A549 (cell line): Measurements from ENCODE around the gene PRSS22. TPM values are rescaled to one million over a fixed set of nuclear protein-coding genes. Genes with fewer than 3 reads are reported as not detected.
A peak's percentile ranks its signal among the peaks of the same experiment; 100 is the strongest.

Source experiments
- ATAC-seq, 2 experiments: fragments of 200-7000 bp in 1 of 2; fragments of >200 bp in 1 of 2; cut with Nextera tagmentation in 1 of 2; cut with Tn5 transposase in 1 of 2; 3 replicates each; pipeline versions ENCODE4 v1.8.0 to v1.9.1; 2018 to 2020; ENCODE audit warnings: mild to moderate bottlenecking in 1 of 2, moderate library complexity in 1 of 2
- CTCF ChIA-PET: fragments of 300-600 bp; sonication (Branson Sonifier 250); formaldehyde crosslinking; extraction: SDS; loops from one replicate; lab custom pipeline; 2021; ENCODE audit warnings: antibody characterized with exemption, inconsistent platforms; lab: Yijun Ruan, JAX
- POLR2A ChIA-PET: fragments of 350-600 bp; formaldehyde crosslinking; extraction: SDS; loops from one replicate; lab custom pipeline; 2021; ENCODE audit warnings: antibody characterized with exemption, inconsistent platforms; lab: Yijun Ruan, JAX
- DNase-seq, 2 experiments: peaks; one replicate each; pipeline versions ENCODE4 v3.0.0 to v3.0.0-alpha.2; 2011 to 2016; ENCODE audit warnings: low read depth in 1 of 2, low spot score in 1 of 2
- FAIRE-seq: peaks from 2 replicates; lab custom pipeline; 2011; peaks lifted over from hg19 to GRCh38; lab: Jason Lieb, UNC
- H3K27ac ChIP-seq, 2 experiments: fragments of >200 bp; sonication (Bioruptor Twin); formaldehyde crosslinking; 3 replicates each; pipeline ENCODE4 v1.5.1; 2016 to 2017
- H3K4me1 ChIP-seq: fragments of >200 bp; sonication (Bioruptor Twin); formaldehyde crosslinking; 3 replicates; pipeline ENCODE4 v1.6.1; 2016
- H3K4me2 ChIP-seq: fragments of >200 bp; sonication (Bioruptor Twin); formaldehyde crosslinking; 3 replicates; pipeline ENCODE4 v1.6.1; 2016
- H3K4me3 ChIP-seq: fragments of >200 bp; sonication (Bioruptor Twin); formaldehyde crosslinking; 3 replicates; pipeline ENCODE4 v1.5.1; 2016
- H3K9me3 ChIP-seq: fragments of >200 bp; sonication (Bioruptor Twin); formaldehyde crosslinking; 3 replicates; pipeline ENCODE4 v1.6.1; 2016
- CBX2 ChIP-seq: fragments of 200-600 bp; sonication (generic); IDR thresholded peaks from 2 replicates; pipeline ENCODE4 v1.6.1; 2016; ENCODE audit warnings: low read depth, mild to moderate bottlenecking, borderline replicate concordance
- CBX8 ChIP-seq: fragments of 200-600 bp; sonication (generic); IDR thresholded peaks from 2 replicates; pipeline ENCODE4 v1.6.1; 2016
- CHD4 ChIP-seq: fragments of 200-600 bp; sonication (generic); IDR thresholded peaks from 2 replicates; pipeline ENCODE4 v1.6.1; 2016; ENCODE audit warnings: antibody characterized with exemption, mild to moderate bottlenecking, borderline replicate concordance
- CTCF ChIP-seq: fragments of >200 bp; sonication (Bioruptor Twin); formaldehyde crosslinking; IDR thresholded peaks from 3 replicates; pipeline ENCODE4 v1.5.1; 2016
- EHMT2 ChIP-seq: fragments of 200-600 bp; sonication (generic); IDR thresholded peaks from 2 replicates; pipeline ENCODE4 v1.6.1; 2016; ENCODE audit warnings: antibody characterized with exemption, low read depth, mild to moderate bottlenecking, moderate library complexity
- EP300 ChIP-seq, 2 experiments: fragments of >200 bp; sonication (Bioruptor Twin); formaldehyde crosslinking; IDR thresholded peaks; 2 replicates in 1 of 2; 3 replicates in 1 of 2; pipeline ENCODE4 v1.6.1; 2016 to 2017
- ESRRA ChIP-seq: fragments of 150-350 bp; IDR thresholded peaks from 2 replicates; pipeline ENCODE4 v1.6.1; 2014; ENCODE audit warnings: mild to moderate bottlenecking, low read length, borderline replicate concordance
- FOSB ChIP-seq: fragments of 250-450 bp; sonication (Bioruptor Pico); IDR thresholded peaks from 2 replicates; pipeline ENCODE4 v1.5.0; 2020; ENCODE audit warnings: mild to moderate bottlenecking, moderate library complexity
- FOXS1 ChIP-seq: fragments of 250-450 bp; sonication (Bioruptor Pico); IDR thresholded peaks from 2 replicates; pipeline ENCODE4 v1.5.0; 2020; ENCODE audit warnings: mild to moderate bottlenecking, moderate library complexity
- GATA3 ChIP-seq: IDR thresholded peaks from 2 replicates; pipeline ENCODE4 v1.6.1; 2012; ENCODE audit warnings: borderline replicate concordance
- HDAC2 ChIP-seq: fragments of 200-600 bp; sonication (generic); IDR thresholded peaks from 2 replicates; pipeline ENCODE4 v1.6.1; 2016
- JUN ChIP-seq, 2 experiments: fragments of >200 bp; sonication (Bioruptor Twin); formaldehyde crosslinking; IDR thresholded peaks; 2 replicates in 1 of 2; 3 replicates in 1 of 2; pipeline ENCODE4 v1.6.1; 2016 to 2017
- JUNB ChIP-seq: fragments of >200 bp; sonication (Bioruptor Twin); formaldehyde crosslinking; IDR thresholded peaks from 2 replicates; pipeline ENCODE4 v1.6.1; 2016
- MAFK ChIP-seq: fragments of 450-650 bp; IDR thresholded peaks from 2 replicates; pipeline ENCODE4 v1.6.1; 2014; ENCODE audit not compliant: partially characterized antibody
- MAX ChIP-seq: IDR thresholded peaks from 2 replicates; pipeline ENCODE4 v1.6.1; 2012
- MYC ChIP-seq: IDR thresholded peaks from 2 replicates; pipeline ENCODE4 v1.6.1; 2012; ENCODE audit warnings: mild to moderate bottlenecking, inconsistent platforms, low read length, improper control_type of control experiment, borderline replicate concordance
- NFE2L2 ChIP-seq: fragments of 150-350 bp; conservative IDR thresholded peaks from 2 replicates; pipeline ENCODE4 v1.6.1; 2014; ENCODE audit warnings: low read length
- POLR2AphosphoS2 ChIP-seq: conservative IDR thresholded peaks from 2 replicates; pipeline ENCODE4 v1.6.1; 2012; ENCODE audit warnings: low read length, improper control_type of control experiment, inconsistent platforms
- RAD21 ChIP-seq, 2 experiments: fragments of >200 bp in 1 of 2; sonication (Bioruptor Twin) in 1 of 2; formaldehyde crosslinking in 1 of 2; IDR thresholded peaks in 1 of 2; conservative IDR thresholded peaks in 1 of 2; 2 replicates in 1 of 2; 3 replicates in 1 of 2; pipeline ENCODE4 v1.6.1; 2012 to 2018; ENCODE audit warnings: inconsistent platforms in 1 of 2
- RNF2 ChIP-seq: fragments of 200-600 bp; sonication (generic); IDR thresholded peaks from 2 replicates; pipeline ENCODE4 v1.6.1; 2016; ENCODE audit warnings: low read depth, mild to moderate bottlenecking, antibody characterized with exemption, moderate library complexity, borderline replicate concordance
- TFCP2L1 ChIP-seq: fragments of 250-450 bp; sonication (Bioruptor Pico); IDR thresholded peaks from 2 replicates; pipeline ENCODE4 v1.5.0; 2021; ENCODE audit warnings: mild to moderate bottlenecking
- ZFP36 ChIP-seq: fragments of 450-650 bp; IDR thresholded peaks from 2 replicates; pipeline ENCODE4 v1.6.1; 2014; ENCODE audit warnings: borderline replicate concordance; ENCODE audit not compliant: partially characterized antibody
- WGBS: methylation state at CpG from one replicate; pipeline ENCODE4 v1.1.6; 2017; ENCODE audit errors: missing lambda C conversion rate; 5-methylcytosine and 5-hydroxymethylcytosine counted together
- polyA plus RNA-seq, 4 experiments: library from polyadenylated mRNA; depleted of rRNA in 3 of 4; stranded (reverse); fragments of >200 nt; fragmentation: RNase III in 1 of 4; extraction: RNeasy Plus Mini Kit Qiagen cat#74134 plus additional on column Dnase treatment in 1 of 4; gene quantifications; 2 replicates in 3 of 4; 3 replicates in 1 of 4; pipeline ENCODE4 v1.2.3, GENCODE V29; 2011 to 2017
- TF ChIP-seq, protein P1 (sequence below): IDR thresholded peaks from 2 replicates; pipeline ENCODE4 v1.6.1; 2012
- TF ChIP-seq, protein P2 (sequence below): fragments of 250-450 bp; sonication (Bioruptor Pico); IDR thresholded peaks from 2 replicates; pipeline ENCODE4 v1.5.0; 2020; ENCODE audit warnings: low read depth, mild to moderate bottlenecking, moderate library complexity
- TF ChIP-seq, protein P3 (sequence below): fragments of 150-350 bp; IDR thresholded peaks from 2 replicates; pipeline ENCODE4 v1.6.1; 2014; ENCODE audit warnings: low read depth, mild to moderate bottlenecking, low read length

PRSS22 gene
- polyA plus RNA-seq, 2 of the 4 experiments (the other 2 are of a cell fraction), result 0.10 TPM; not detected in 1

GRCh38 chr16:2839650-2840450, 18.1 kb downstream of the PRSS22 start:
- Histone ChIP-seq H3K4me2 (no peak overlapping the region; the same call in 2 of the 3 replicates), H3K27ac (peak overlapping the region; percentile 60 to 90), H3K4me3 (no peak overlapping the region), H3K4me1 (peaks cover 41% of the 10 kb centered on the region), H3K9me3 (no peaks in the 10 kb centered on the region)
- 78% methylated on average over 14 of the region's 15 CpGs for WGBS
- ChIA-PET POLR2A (interaction anchor here (1.0 to 3.2 kb wide), 5 partner anchors 19 to 157 kb away, joined by 3 to 52 read pairs (median 6); partner anchors contain the start of genes FLYWCH2 and KCTD5), CTCF (interaction anchor here (0.6 to 3.8 kb wide), 32 partner anchors 11 to 87 kb away, joined by 3 to 295 read pairs (median 8); partner anchors contain the start of genes ELOB, FLYWCH1, FLYWCH2 and ZG16B)
- DNase-seq (no peak), ATAC-seq (no peak), FAIRE-seq (no peak)
- no peak for TF ChIP-seq POLR2AphosphoS2
- TF ChIP-seq CTCF, result no peak
- no peak for TF ChIP-seq EP300 (IDR thresholded peaks at IDR 0.05)
- no peak for TF ChIP-seq GATA3
- TF ChIP-seq, protein P1, sequence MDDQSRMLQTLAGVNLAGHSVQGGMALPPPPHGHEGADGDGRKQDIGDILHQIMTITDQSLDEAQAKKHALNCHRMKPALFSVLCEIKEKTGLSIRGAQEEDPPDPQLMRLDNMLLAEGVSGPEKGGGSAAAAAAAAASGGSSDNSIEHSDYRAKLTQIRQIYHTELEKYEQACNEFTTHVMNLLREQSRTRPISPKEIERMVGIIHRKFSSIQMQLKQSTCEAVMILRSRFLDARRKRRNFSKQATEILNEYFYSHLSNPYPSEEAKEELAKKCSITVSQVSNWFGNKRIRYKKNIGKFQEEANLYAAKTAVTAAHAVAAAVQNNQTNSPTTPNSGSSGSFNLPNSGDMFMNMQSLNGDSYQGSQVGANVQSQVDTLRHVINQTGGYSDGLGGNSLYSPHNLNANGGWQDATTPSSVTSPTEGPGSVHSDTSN, result no peak
- TF ChIP-seq FOSB (CRISPR knock-in tag), result no peak
- no peak for TF ChIP-seq HDAC2
- TF ChIP-seq EHMT2, result no peak
- no peak for TF ChIP-seq JUNB

- peak overlapping the region; percentile 60 to 90 for H3K27ac ChIP-seq
- ChIA-PET CTCF (interaction anchor here (0.6 to 3.8 kb wide), 42 partner anchors 10 to 494 kb away, joined by 3 to 295 read pairs (median 6); partner anchors contain the start of genes ELOB, FLYWCH1, FLYWCH2 and PRSS22), POLR2A (interaction anchor here (1.0 to 3.2 kb wide), 5 partner anchors 20 to 157 kb away, joined by 3 to 52 read pairs (median 6); partner anchors contain the start of genes FLYWCH2 and KCTD5)
- H3K4me3 ChIP-seq, result no peak overlapping the region
- DNase-seq (peak; percentile 85 to 88), FAIRE-seq (peak; percentile 51), ATAC-seq (peak; percentile 76 to 91)
- WGBS, result 33% methylated on average over 2 of the region's 12 CpGs
- H3K4me2 ChIP-seq, result peak overlapping the region; percentile 17; the same call in 1 of the 3 replicates
- H3K4me1 ChIP-seq, result peaks cover 41% of the 10 kb centered on the region
- H3K9me3 ChIP-seq, result no peaks in the 10 kb centered on the region
- TF ChIP-seq CBX2 (no peak), MAX (peak; percentile 60), RNF2 (no peak), CHD4 (no peak), EP300 (IDR thresholded peaks at IDR 0.05) (no peak), ESRRA (no peak), ZFP36 (no peak), GATA3 (no peak), FOXS1 (no peak), JUN (IDR thresholded peaks at IDR 0.05) (no peak), MYC (0 out of 2 replicates have a peak, but pooled peaks have one; percentile 25), TFCP2L1 (CRISPR knock-in tag) (no peak), CTCF (peak; percentile 86), MAFK (no peak), EHMT2 (no peak), CBX8 (no peak), NFE2L2 (no peak), RAD21 (conservative IDR thresholded peaks at IDR 0.05 in 1 of 2, IDR thresholded peaks at IDR 0.05 in 1 of 2) (peak; percentile 90 to 96)
- TF ChIP-seq, protein P2, sequence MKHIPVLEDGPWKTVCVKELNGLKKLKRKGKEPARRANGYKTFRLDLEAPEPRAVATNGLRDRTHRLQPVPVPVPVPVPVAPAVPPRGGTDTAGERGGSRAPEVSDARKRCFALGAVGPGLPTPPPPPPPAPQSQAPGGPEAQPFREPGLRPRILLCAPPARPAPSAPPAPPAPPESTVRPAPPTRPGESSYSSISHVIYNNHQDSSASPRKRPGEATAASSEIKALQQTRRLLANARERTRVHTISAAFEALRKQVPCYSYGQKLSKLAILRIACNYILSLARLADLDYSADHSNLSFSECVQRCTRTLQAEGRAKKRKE (CRISPR knock-in tag), result no peak
- TF ChIP-seq, protein P1, result no peak
- TF ChIP-seq, protein P3, sequence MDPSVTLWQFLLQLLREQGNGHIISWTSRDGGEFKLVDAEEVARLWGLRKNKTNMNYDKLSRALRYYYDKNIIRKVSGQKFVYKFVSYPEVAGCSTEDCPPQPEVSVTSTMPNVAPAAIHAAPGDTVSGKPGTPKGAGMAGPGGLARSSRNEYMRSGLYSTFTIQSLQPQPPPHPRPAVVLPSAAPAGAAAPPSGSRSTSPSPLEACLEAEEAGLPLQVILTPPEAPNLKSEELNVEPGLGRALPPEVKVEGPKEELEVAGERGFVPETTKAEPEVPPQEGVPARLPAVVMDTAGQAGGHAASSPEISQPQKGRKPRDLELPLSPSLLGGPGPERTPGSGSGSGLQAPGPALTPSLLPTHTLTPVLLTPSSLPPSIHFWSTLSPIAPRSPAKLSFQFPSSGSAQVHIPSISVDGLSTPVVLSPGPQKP, result no peak
These were observed 19.0 kb downstream of the PRSS22 start for GRCh38 chr16:2838928-2839327.
